Measurements from ENCODE around the gene ATXN7L3.
A peak's percentile ranks its signal among the peaks of the same experiment; 100 is the strongest.
"Not testable (repeated sequence)": the region's sequence is repeated elsewhere in the genome, so short reads cannot be mapped to it uniquely, and the experiment has no call there.

Gene ATXN7L3, protein sequence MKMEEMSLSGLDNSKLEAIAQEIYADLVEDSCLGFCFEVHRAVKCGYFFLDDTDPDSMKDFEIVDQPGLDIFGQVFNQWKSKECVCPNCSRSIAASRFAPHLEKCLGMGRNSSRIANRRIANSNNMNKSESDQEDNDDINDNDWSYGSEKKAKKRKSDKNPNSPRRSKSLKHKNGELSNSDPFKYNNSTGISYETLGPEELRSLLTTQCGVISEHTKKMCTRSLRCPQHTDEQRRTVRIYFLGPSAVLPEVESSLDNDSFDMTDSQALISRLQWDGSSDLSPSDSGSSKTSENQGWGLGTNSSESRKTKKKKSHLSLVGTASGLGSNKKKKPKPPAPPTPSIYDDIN

DNA sequence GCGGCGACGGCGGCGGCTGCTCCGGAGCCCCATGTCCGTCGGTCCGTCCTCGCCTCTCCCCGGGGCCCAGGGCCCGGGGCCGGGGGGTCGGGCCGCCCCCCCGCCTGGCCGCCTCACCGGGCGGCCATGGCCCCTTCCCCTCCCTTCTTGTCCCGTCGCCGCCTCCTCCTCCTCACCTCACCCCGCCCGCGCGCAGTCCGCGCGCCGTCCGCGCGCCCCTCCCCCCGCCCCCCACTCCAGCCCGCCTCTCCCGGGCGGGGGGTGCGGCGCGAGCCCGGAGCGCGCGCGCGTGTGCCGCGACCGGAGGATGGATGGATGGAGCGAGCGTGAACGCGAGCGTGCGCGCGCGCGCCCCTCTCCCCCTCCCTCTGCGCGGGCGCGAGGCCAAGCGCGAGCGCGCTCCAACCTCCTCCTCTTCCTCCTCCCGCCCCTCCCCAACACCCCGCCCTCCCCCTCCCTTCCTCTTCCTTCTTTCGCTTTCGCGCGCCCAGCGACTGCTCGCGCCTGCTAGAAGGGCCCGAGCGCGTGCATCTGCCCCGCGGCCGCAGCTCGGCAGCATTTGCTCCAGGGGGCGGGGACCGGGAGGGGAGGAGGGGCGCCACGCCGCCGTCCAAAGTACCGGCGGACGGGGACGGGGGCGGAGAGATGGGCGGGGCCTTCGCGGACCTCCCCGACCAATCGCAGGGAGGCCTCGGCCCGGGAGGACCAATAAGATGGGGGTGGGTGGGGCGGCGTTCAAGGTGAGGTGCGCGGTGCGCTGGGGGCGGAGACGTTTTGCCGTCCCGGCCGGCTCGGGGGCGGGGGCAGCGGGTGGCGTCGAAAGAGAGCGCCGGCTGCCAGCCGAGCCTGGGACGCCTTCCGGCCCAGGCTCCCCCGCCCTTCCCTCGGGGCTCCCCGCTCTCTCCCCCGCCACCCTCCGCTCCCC, at the start of gene ATXN7L3:
ATXN7L3 (minus strand) TSS at position 332 of the 925 bp plus-strand sequence. CDS start 1,814 bp downstream, outside the sequence.
- Histone ChIP-seq H3K4me1 (ENCODE audit: control insufficient read depth, insufficient read depth, low read length) (peaks cover 21% of the 10 kb centered on the region), H3K9me3 (ENCODE audit: control insufficient read depth, insufficient read depth, low read depth, low read length) (no peaks in the 10 kb centered on the region), H3K4me3 (ENCODE audit: low read depth, low read length) (peak within 1 kb of the TSS; percentile 89), H3K27me3 (ENCODE audit: control insufficient read depth, insufficient read depth, low read length) (no peaks in the 10 kb centered on the region), H3K27ac (ENCODE audit: low read depth, low read length) (peak within 1 kb of the TSS; percentile 84), H3K9ac (ENCODE audit: low read length) (peak within 1 kb of the TSS; percentile 89), H3K36me3 (ENCODE audit: control insufficient read depth, insufficient read depth, low read length) (peaks cover 28% of the 10 kb centered on the region)

DNA sequence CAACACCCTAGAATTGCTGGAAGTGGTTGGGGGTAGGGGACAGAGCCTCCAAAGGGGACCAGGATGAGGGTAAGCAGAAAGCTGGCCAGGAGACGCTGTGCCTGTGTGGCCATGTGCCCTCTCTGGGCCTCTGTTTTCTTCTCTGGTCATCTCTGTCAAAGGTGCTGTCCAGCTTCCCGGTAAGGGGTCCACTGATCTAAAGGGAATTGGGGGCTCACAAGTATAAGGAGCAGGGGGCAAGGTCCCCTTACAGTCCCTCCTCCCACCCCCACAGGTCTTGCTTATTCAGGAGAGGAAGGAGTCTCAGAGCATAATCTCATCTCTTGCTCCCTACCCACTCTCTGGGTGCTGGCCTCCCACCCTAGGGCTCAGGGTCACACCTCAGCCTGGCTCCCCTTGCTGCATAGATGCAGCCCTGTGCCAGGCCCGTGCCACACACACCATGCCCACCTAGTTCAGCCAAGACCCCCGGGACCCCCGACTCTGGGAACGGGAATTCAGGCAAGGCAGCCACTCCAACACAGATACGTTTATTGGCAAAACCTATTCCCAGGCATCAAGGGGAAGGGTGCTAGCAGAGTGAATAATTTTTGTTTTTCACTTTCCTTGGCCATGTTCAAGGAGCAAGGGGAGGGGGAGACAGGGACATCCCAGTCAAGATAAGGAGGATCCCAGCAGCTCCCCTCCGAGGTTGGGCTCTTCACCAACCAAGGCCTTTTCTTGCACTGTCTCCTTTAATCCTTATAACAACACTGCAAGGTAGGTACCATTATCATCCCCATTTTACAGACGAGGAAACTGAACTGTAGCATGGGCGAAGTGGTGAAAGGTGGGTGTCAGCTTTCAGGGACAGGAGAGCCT, 48.4 kb upstream of the ATXN7L3 start:
- Histone ChIP-seq H3K9me3 (ENCODE audit: control insufficient read depth, insufficient read depth, low read depth, low read length) (no peaks in the 10 kb centered on the region), H3K27ac (ENCODE audit: low read depth, low read length) (no peak overlapping the region), H3K36me3 (ENCODE audit: control insufficient read depth, insufficient read depth, low read length) (no peaks in the 10 kb centered on the region), H3K9ac (ENCODE audit: low read length) (no peak overlapping the region), H3K4me1 (ENCODE audit: control insufficient read depth, insufficient read depth, low read length) (no peaks in the 10 kb centered on the region; the same call in 1 of the 2 replicates), H3K4me3 (ENCODE audit: low read depth, low read length) (no peak overlapping the region), H3K27me3 (ENCODE audit: control insufficient read depth, insufficient read depth, low read length) (no peaks in the 10 kb centered on the region)

DNA sequence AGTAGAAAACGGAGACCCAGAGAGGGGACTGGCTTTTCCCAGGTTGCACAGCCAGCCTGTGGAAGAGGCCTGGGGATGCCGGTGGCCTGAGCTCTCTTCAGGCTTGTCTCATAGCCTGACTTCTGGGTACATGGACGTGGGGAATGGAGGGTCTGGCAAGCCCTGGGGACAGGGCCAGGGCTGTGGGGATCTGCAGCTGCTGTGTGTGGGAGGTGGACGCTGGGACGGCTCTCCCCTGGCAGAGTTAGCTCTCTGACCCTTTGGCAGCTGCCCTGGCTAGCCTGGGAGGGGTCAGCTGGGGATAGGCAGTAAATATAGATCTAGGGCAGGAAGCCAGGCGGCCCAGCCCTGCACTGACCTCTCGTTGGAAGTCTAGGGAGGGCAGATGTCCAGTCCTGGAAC, 47.8 kb upstream of the ATXN7L3 start:
- H3K4me1 ChIP-seq (ENCODE audit: control insufficient read depth, insufficient read depth, low read length) = no peaks in the 10 kb centered on the region; the same call in 1 of the 2 replicates
- H3K9me3 ChIP-seq (ENCODE audit: control insufficient read depth, insufficient read depth, low read depth, low read length) = no peaks in the 10 kb centered on the region
- H3K9ac ChIP-seq (ENCODE audit: low read length) = no peak overlapping the region
- H3K4me3 ChIP-seq (ENCODE audit: low read depth, low read length) = no peak overlapping the region
- H3K36me3 ChIP-seq (ENCODE audit: control insufficient read depth, insufficient read depth, low read length) = no peaks in the 10 kb centered on the region
- H3K27me3 ChIP-seq (ENCODE audit: control insufficient read depth, insufficient read depth, low read length) = no peaks in the 10 kb centered on the region
- no peak overlapping the region for H3K27ac ChIP-seq (ENCODE audit: low read depth, low read length)

DNA sequence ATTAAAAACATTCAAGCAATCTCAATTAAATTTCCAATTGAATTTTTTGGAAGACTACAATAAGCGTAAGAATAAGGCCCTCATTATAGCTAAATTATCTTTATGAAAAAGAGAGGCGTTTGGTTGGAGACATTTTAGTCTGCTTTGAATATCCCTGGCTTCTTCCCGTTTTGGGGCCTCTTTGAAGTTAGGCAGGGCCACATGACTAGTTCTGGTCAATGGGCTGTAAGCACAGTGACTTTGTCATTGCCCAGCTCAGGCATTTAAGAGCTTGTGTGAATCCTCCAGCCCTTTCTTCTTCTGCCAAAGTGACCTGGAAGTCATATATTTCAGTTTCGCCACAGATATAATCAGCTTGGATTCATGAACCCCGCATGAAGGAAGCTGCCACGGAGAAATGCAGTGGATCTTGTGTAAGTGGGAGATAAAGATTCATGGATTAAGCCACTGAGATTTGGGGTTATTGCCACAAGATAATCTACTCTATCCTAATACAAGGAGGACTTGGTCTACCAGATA, 41.5 kb upstream of the ATXN7L3 start:
- Histone ChIP-seq H3K9ac (ENCODE audit: low read length) (no peak overlapping the region), H3K9me3 (ENCODE audit: control insufficient read depth, insufficient read depth, low read depth, low read length) (no peaks in the 10 kb centered on the region), H3K4me3 (ENCODE audit: low read depth, low read length) (no peak overlapping the region), H3K27me3 (ENCODE audit: control insufficient read depth, insufficient read depth, low read length) (no peaks in the 10 kb centered on the region), H3K27ac (ENCODE audit: low read depth, low read length) (no peak overlapping the region), H3K36me3 (ENCODE audit: control insufficient read depth, insufficient read depth, low read length) (no peaks in the 10 kb centered on the region), H3K4me1 (ENCODE audit: control insufficient read depth, insufficient read depth, low read length) (no peaks in the 10 kb centered on the region)

DNA sequence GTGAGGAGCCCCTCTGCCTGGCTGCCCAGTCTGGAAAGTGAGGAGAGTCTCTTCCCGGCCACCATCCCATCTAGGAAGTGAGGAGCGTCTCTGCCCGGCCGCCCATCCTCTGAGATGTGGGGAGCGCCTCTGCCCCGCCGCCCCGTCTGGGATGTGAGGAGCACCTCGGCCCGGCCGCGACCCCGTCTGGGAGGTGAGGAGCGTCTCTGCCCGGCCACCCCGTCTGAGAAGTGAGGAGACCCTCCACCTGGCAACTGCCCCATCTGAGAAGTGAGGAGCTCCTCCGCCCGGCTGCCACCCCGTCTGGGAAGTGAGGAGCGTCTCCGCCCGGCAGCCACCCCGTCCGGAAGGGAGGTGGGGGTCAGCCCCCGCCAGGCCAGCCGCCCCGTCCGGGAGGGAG, 38.2 kb upstream of the ATXN7L3 start:
- H3K9ac ChIP-seq (ENCODE audit: low read length); H3K36me3 ChIP-seq (ENCODE audit: control insufficient read depth, insufficient read depth, low read length); H3K4me1 ChIP-seq (ENCODE audit: control insufficient read depth, insufficient read depth, low read length); H3K27ac ChIP-seq (ENCODE audit: low read depth, low read length); H3K4me3 ChIP-seq (ENCODE audit: low read depth, low read length); H3K9me3 ChIP-seq (ENCODE audit: control insufficient read depth, insufficient read depth, low read depth, low read length); H3K27me3 ChIP-seq (ENCODE audit: control insufficient read depth, insufficient read depth, low read length): not testable (repeated sequence)

DNA sequence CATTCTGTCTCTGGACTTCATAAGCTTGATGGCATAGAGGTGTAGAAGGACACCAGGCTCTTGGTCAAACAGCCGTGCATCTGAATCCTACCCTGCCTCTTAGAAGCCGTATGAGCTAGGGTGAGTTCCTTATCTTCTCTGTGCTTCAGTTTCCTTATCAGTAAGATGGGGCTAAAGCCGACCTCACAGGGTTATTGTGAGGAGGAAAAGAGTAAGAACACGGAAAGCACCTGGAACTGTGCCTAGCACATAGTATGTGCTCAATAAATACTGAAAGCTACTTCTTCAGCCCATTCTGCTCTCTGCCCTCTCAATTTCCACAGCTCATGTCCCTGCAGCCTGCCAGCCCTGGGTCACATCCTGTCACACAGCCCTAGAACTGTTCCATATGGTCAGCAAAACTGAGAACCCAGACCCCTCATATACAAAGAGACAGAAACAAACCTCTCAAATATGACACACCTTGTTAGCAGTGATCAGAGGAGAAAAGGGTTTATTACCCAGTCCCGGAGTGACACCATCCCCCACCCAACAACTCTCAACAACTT, 36.8 kb upstream of the ATXN7L3 start:
- H3K4me1 ChIP-seq (ENCODE audit: control insufficient read depth, insufficient read depth, low read length) = no peaks in the 10 kb centered on the region
- no peak overlapping the region for H3K4me3 ChIP-seq (ENCODE audit: low read depth, low read length)
- H3K36me3 ChIP-seq (ENCODE audit: control insufficient read depth, insufficient read depth, low read length) = no peaks in the 10 kb centered on the region
- H3K9ac ChIP-seq (ENCODE audit: low read length) = no peak overlapping the region
- H3K27ac ChIP-seq (ENCODE audit: low read depth, low read length) = no peak overlapping the region
- H3K9me3 ChIP-seq (ENCODE audit: control insufficient read depth, insufficient read depth, low read depth, low read length) = no peaks in the 10 kb centered on the region
- H3K27me3 ChIP-seq (ENCODE audit: control insufficient read depth, insufficient read depth, low read length) = no peaks in the 10 kb centered on the region

DNA sequence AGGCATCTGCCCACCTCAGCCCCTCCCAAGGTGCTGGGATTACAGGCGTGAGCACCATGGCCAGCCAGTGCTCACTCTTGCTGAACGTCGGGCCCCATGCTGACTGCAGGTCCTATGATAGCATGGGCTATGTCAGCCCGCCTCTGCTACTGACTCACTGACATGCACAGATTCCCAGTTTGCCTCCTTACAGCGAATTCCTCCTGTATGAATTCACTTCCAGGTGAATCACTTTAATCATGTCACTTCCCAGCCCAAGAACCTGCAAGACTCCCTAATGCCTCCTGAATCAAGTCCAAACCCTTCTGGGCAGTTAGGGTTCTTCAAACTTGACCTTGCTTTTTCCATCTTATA, 35.9 kb upstream of the ATXN7L3 start:
- Histone ChIP-seq H3K36me3 (ENCODE audit: control insufficient read depth, insufficient read depth, low read length) (no peaks in the 10 kb centered on the region), H3K27ac (ENCODE audit: low read depth, low read length) (no peak overlapping the region), H3K27me3 (ENCODE audit: control insufficient read depth, insufficient read depth, low read length) (no peaks in the 10 kb centered on the region), H3K4me3 (ENCODE audit: low read depth, low read length) (no peak overlapping the region), H3K9ac (ENCODE audit: low read length) (no peak overlapping the region), H3K9me3 (ENCODE audit: control insufficient read depth, insufficient read depth, low read depth, low read length) (no peaks in the 10 kb centered on the region), H3K4me1 (ENCODE audit: control insufficient read depth, insufficient read depth, low read length) (no peaks in the 10 kb centered on the region)

DNA sequence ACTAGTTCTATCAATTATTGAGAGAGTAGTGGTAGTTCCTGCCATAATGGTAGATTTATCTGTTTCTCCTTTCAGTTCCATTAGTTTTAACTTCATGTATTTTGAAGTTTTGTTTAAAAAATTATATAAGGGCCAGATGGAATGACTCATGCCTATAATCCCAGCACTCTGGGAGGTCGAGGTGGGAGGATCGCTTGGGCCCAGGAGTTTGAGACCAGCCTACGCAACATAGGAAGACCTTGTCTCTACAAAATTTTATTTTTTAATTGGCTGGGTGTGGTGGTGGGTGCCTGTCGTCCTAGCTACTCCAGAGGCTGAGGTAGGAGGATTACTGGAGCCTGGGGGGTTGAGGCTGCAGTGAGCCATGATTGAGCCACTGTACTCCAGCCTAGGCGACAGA, 33.9 kb upstream of the ATXN7L3 start:
- no peak overlapping the region for H3K9ac ChIP-seq (ENCODE audit: low read length)
- no peak overlapping the region for H3K4me3 ChIP-seq (ENCODE audit: low read depth, low read length)
- no peak overlapping the region for H3K27ac ChIP-seq (ENCODE audit: low read depth, low read length)
- H3K4me1 ChIP-seq (ENCODE audit: control insufficient read depth, insufficient read depth, low read length) = peaks cover 3% of the 10 kb centered on the region; the same call in 1 of the 2 replicates
- H3K9me3 ChIP-seq (ENCODE audit: control insufficient read depth, insufficient read depth, low read depth, low read length) = no peaks in the 10 kb centered on the region
- H3K36me3 ChIP-seq (ENCODE audit: control insufficient read depth, insufficient read depth, low read length) = no peaks in the 10 kb centered on the region
- H3K27me3 ChIP-seq (ENCODE audit: control insufficient read depth, insufficient read depth, low read length) = no peaks in the 10 kb centered on the region

DNA sequence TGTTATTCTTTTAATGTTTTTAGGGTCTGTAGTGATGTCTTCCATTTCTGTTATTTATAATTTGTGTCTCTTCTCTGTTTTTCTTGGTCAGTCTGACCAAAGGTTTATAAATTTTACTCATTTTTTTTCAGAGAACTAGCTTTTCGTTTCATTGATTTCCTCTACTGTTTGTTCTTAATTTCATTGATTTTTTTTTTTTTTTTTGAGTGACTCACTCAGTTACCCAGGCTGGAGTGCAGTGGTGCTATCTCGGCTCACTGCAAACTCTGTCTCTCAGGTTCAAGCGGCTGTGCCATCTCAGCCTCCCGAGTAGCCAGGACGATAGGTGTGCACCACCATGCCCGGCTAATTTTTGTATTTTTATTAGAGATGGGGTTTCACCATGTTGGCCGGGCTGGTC, 32.4 kb upstream of the ATXN7L3 start:
- no peak overlapping the region for H3K9ac ChIP-seq (ENCODE audit: low read length)
- H3K4me1 ChIP-seq (ENCODE audit: control insufficient read depth, insufficient read depth, low read length) = peaks cover 3% of the 10 kb centered on the region; the same call in 1 of the 2 replicates
- H3K4me3 ChIP-seq (ENCODE audit: low read depth, low read length) = no peak overlapping the region
- no peaks in the 10 kb centered on the region for H3K9me3 ChIP-seq (ENCODE audit: control insufficient read depth, insufficient read depth, low read depth, low read length)
- H3K36me3 ChIP-seq (ENCODE audit: control insufficient read depth, insufficient read depth, low read length) = no peaks in the 10 kb centered on the region
- no peak overlapping the region for H3K27ac ChIP-seq (ENCODE audit: low read depth, low read length)
- H3K27me3 ChIP-seq (ENCODE audit: control insufficient read depth, insufficient read depth, low read length) = no peaks in the 10 kb centered on the region

DNA sequence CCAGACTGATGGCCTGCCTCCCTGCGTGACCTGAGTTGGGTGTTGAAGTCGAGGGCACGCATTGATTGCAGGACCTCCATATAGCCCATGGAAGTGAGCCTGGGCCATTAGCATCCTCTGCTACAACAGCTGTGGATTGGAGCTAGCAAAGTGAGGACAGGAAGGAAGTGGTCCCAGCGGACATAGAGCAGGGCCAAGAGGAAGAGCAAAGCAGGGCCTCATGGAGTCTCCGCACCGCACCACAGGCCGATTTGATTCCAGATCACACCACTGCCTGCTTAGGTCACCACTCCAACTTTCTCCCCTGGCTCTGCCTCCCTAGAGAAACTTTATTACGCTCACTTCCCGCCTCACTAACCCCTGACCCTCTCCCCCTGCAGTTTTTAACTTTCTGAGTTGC, 30.5 kb upstream of the ATXN7L3 start:
- no peaks in the 10 kb centered on the region for H3K9me3 ChIP-seq (ENCODE audit: control insufficient read depth, insufficient read depth, low read depth, low read length)
- H3K36me3 ChIP-seq (ENCODE audit: control insufficient read depth, insufficient read depth, low read length) = no peaks in the 10 kb centered on the region
- no peak overlapping the region for H3K27ac ChIP-seq (ENCODE audit: low read depth, low read length)
- no peaks in the 10 kb centered on the region for H3K27me3 ChIP-seq (ENCODE audit: control insufficient read depth, insufficient read depth, low read length)
- H3K4me1 ChIP-seq (ENCODE audit: control insufficient read depth, insufficient read depth, low read length) = peaks cover 3% of the 10 kb centered on the region; the same call in 1 of the 2 replicates
- H3K9ac ChIP-seq (ENCODE audit: low read length) = no peak overlapping the region
- H3K4me3 ChIP-seq (ENCODE audit: low read depth, low read length) = no peak overlapping the region

All from HUES6 (cell line).